ENCODE data around the gene DIP2B. TPM values are rescaled to one million over a fixed set of nuclear protein-coding genes. Genes with fewer than 3 reads are reported as not detected.
A peak's percentile ranks its signal among the peaks of the same experiment; 100 is the strongest.

Gene DIP2B
- total and polyA plus RNA-seq, 2 of the 13 experiments (the other 11 are each of a cell fraction or from before 2014, with no cell fraction given), result 32.1 to 35.8 TPM

DNA sequence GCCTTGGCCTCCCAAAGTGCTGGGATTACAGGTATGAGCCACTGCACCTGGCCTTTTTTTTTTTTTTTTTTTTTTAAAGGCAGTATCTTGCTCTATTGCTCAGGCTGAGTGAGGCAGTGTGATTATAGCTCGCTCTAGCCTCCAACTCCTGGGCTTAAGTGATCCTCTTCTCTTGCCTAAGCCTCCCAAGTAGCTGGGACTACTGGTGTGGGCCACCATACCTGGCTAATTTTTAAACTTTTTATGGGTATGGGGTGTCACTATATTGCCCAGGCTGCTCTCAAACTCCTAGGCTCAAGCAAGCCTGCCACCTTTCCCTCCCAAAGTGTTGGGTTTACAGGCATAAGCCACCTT is 58.6 kb downstream of the DIP2B start (continued):
- no peak for TF ChIP-seq ZNF121 (CRISPR knock-in tag; IDR thresholded peaks at IDR 0.05)
- TF ChIP-seq, protein P1, sequence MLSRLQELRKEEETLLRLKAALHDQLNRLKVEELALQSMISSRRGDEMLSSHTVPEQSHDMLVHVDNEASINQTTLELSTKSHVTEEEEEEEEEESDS (CRISPR knock-in tag; IDR thresholded peaks at IDR 0.05; ENCODE audit: borderline replicate concordance), result no peak
- TF ChIP-seq ZNF563 (CRISPR knock-in tag; IDR thresholded peaks at IDR 0.05), result no peak
- TF ChIP-seq, protein P2, sequence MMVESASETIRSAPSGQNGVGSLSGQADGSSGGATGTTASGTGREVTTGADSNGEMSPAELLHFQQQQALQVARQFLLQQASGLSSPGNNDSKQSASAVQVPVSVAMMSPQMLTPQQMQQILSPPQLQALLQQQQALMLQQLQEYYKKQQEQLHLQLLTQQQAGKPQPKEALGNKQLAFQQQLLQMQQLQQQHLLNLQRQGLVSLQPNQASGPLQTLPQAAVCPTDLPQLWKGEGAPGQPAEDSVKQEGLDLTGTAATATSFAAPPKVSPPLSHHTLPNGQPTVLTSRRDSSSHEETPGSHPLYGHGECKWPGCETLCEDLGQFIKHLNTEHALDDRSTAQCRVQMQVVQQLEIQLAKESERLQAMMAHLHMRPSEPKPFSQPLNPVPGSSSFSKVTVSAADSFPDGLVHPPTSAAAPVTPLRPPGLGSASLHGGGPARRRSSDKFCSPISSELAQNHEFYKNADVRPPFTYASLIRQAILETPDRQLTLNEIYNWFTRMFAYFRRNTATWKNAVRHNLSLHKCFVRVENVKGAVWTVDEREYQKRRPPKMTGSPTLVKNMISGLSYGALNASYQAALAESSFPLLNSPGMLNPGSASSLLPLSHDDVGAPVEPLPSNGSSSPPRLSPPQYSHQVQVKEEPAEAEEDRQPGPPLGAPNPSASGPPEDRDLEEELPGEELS (CRISPR knock-in tag; IDR thresholded peaks at IDR 0.05), result no peak
- no peak for TF ChIP-seq ZNF605 (CRISPR knock-in tag; IDR thresholded peaks at IDR 0.05)

DNA sequence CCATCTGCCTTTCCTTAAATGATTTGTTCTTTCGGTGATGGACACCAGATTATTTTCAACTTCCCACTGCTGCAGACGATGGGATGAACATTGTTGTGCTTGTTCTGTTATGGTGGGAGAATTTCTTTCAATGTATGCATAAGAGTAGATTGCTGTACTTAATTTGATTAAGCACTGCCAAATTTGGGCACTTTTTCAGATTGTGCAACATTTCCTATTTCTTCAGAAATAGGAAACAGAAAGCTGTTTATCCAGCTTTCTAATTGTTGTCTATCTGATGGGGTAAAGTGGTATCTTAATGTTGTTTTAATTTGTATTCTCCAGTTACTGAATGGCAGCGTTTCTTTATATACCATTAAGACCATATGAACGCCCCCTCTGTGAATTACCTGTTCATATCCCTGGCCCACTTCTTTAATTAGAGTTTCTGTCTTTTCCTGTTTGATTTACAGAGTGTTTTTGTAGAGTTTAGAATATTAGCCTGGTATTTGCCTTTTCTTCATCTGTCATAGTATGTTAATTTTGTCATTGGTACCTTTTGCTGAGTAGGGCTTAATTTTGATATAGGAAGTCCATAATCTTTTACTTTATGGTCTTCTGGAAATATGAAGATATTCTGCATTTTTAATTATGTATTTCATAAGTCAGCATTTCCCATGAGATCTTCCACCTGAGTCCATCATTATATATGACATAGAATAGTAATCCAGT is 59.6 kb downstream of the DIP2B start:
- ATAC-seq (no peak), DNase-seq (ENCODE audit: low spot score) (no peak), FAIRE-seq (no peak)
- no TSS peak for BruUV-seq (replicated peaks)
- intact Hi-C loops (cut with micrococcal nuclease; ENCODE audit: unreplicated experiment) (loop anchor here (10.0 kb wide), 1 partner anchor 50 kb away; no protein-coding TSS in a partner anchor), in situ Hi-C loops (cut with HindIII; ENCODE audit: extremely low pct_ligation_motif_present, low pct_unique_long_range_greater_than_20kb) (no loop called here)
- Histone ChIP-seq H3K4me2 (ENCODE audit: low read depth, low read length) (no peak overlapping the region), H4K20me1 (ENCODE audit: insufficient read depth, low read length) (peaks cover 7% of the 10 kb centered on the region), H3K36me3 (replicated peaks in 1 of 2; ENCODE audit: control insufficient read depth in 1 of 2, insufficient read depth in 2 of 2, low read length in 2 of 2) (peaks cover 0 to under 1% of the 10 kb centered on the region in 2 experiments; a peak in 2 of 5 replicates), H3K79me2 (ENCODE audit: insufficient read depth, low read length) (peaks cover 89% of the 10 kb centered on the region), H3K9ac (ENCODE audit: insufficient read depth, low read depth, low read length) (no peak overlapping the region), H3K4me3 (replicated peaks in 1 of 3; ENCODE audit: insufficient read depth in 1 of 3, low read depth in 2 of 3, low read length in 3 of 3) (no peak overlapping the region), H3K4me1 (ENCODE audit: insufficient read depth, low read length) (peaks cover 77% of the 10 kb centered on the region), H2AFZ (ENCODE audit: low read length) (no peak overlapping the region), H3K27me3 (ENCODE audit: control insufficient read depth in 1 of 2, insufficient read depth in 2 of 2, low read length in 2 of 2) (no peaks in the 10 kb centered on the region), H3K27ac (ENCODE audit: extremely low read length, insufficient read depth, low read length) (peak overlapping the region; percentile 15), H3K9me3 (ENCODE audit: low read length) (no peaks in the 10 kb centered on the region)
- 87% methylated on average over 4 of the region's 4 CpGs for WGBS (ENCODE audit: low lambda C conversion rate)
- ChIA-PET CTCF (ENCODE audit: low intra/inter-chr PET ratio, low total read pairs) (no interaction called here), POLR2A (interaction anchor here (1.1 to 1.7 kb wide), 3 partner anchors 15 to 59 kb away, joined by 3 to 5 read pairs (median 3); partner anchors contain the start of gene DIP2B)
- TF ChIP-seq PHF20 (CRISPR knock-in tag; IDR thresholded peaks at IDR 0.05) (no peak), RFXANK (CRISPR knock-in tag; IDR thresholded peaks at IDR 0.05) (no peak), POLR2AphosphoS5 (IDR thresholded peaks at IDR 0.05; ENCODE audit: low read depth, low read length) (no peak), SRSF1 (optimal IDR thresholded peaks at IDR 0.05; ENCODE audit: low read depth, low read length) (no peak), MAFK (conservative IDR thresholded peaks at IDR 0.05 in 1 of 2, IDR thresholded peaks at IDR 0.05 in 1 of 2; ENCODE audit: low read length in 2 of 2) (peak; percentile 1 to 70; a peak in 2 of 4 replicates), POLR2A (IDR thresholded peaks at IDR 0.05; ENCODE audit: insufficient read depth in 1 of 2, low read depth in 2 of 2, low read length in 2 of 2) (no peak), KLF11 (CRISPR knock-in tag; IDR thresholded peaks at IDR 0.05) (no peak), PCBP1 (IDR thresholded peaks at IDR 0.05; ENCODE audit: borderline replicate concordance, low read depth, low read length) (no peak), HMG20A (CRISPR knock-in tag; IDR thresholded peaks at IDR 0.05; ENCODE audit: borderline replicate concordance) (no peak), SRY (CRISPR knock-in tag; IDR thresholded peaks at IDR 0.05) (no peak), KDM1A (CRISPR knock-in tag; IDR thresholded peaks at IDR 0.05) (no peak), ZBTB20 (CRISPR knock-in tag; IDR thresholded peaks at IDR 0.05; ENCODE audit: borderline replicate concordance, low read depth) (no peak), IKZF1 (IDR thresholded peaks at IDR 0.05) (no peak), ZNF598 (CRISPR knock-in tag; IDR thresholded peaks at IDR 0.05; ENCODE audit: borderline replicate concordance) (no peak), SMARCC2 (IDR thresholded peaks at IDR 0.05) (no peak)
- TF ChIP-seq, protein P3, sequence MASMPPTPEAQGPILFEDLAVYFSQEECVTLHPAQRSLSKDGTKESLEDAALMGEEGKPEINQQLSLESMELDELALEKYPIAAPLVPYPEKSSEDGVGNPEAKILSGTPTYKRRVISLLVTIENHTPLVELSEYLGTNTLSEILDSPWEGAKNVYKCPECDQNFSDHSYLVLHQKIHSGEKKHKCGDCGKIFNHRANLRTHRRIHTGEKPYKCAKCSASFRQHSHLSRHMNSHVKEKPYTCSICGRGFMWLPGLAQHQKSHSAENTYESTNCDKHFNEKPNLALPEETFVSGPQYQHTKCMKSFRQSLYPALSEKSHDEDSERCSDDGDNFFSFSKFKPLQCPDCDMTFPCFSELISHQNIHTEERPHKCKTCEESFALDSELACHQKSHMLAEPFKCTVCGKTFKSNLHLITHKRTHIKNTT (CRISPR knock-in tag; IDR thresholded peaks at IDR 0.05), result no peak
- TF ChIP-seq, protein P4, sequence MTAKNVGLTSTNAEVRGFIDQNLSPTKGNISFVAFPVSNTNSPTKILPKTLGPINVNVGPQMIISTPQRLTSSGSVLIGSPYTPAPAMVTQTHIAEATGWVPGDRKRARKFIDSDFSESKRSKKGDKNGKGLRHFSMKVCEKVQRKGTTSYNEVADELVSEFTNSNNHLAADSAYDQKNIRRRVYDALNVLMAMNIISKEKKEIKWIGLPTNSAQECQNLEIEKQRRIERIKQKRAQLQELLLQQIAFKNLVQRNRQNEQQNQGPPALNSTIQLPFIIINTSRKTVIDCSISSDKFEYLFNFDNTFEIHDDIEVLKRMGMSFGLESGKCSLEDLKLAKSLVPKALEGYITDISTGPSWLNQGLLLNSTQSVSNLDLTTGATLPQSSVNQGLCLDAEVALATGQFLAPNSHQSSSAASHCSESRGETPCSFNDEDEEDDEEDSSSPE (CRISPR knock-in tag; IDR thresholded peaks at IDR 0.05), result no peak
